ENCODE data around the gene NCBP3. TPM values are rescaled to one million over a fixed set of nuclear protein-coding genes. Genes with fewer than 3 reads are reported as not detected.

NCBP3 gene
- polyA plus RNA-seq, 3 donors from 2014 or later: 5.7 to 18.3 (median 11.5) TPM

DNA sequence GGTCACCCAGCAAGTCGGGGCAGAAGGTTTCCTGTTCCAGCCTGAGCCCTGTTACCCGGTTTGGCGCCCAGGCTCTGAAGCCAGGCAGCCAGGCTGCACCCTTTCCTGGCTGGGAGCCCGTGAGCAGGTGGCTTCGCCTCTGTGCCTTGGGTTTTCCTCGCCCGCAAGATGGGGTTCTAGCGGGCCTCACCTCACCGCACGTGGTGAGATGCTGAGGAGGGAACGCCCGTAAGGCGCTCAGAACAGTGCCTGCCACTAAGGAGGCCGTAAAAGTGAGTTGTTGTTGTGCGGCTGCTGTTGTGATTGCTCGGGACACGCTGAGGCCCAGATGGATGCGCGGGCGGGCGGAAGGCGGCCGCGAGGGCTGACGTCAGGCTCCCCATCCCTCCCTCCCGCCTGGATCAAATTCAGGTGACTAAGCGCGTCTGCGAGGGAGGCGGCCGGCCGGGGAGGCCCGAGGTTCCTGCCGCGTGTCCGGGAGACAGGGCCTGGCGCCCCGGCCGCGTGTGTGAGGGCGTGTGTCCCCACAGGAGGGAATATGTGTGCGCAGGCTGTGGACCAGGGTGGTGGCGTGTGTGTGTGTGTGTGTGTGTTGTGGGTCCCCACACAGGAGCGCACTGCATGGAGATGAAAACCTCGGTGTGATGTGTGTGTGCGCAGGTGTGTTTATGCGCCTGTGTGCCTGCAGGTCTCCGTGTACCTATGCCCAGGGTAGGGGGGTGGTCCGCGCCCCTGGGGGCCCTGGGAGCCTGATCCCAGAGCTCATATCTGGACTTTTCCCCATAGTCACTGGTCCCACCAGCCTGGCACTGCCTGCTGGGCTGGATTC, 42.5 kb upstream of the NCBP3 start:
- no peak for DNase-seq
- H3K4me1 Mint-ChIP-seq: peaks cover 21 to 29% of the 10 kb centered on the region in 2 donors
- H3K36me3 Mint-ChIP-seq: no peaks in the 10 kb centered on the region
- H3K4me3 Mint-ChIP-seq: no peak overlapping the region
- H3K9me3 Mint-ChIP-seq: no peaks in the 10 kb centered on the region
- H3K27me3 Mint-ChIP-seq (ENCODE audit: low read depth in 3 of 3): peaks cover 5 to 8% (median 6%) of the 10 kb centered on the region in 3 donors
- no peak overlapping the region for H3K27ac Mint-ChIP-seq

GRCh38 chr17:3887804-3888203, 41.8 kb upstream of the NCBP3 start:
- DNase-seq: no peak
- no peak overlapping the region for H3K4me3 Mint-ChIP-seq
- H3K4me1 Mint-ChIP-seq: peaks cover 17 to 26% of the 10 kb centered on the region in 2 donors
- no peaks in the 10 kb centered on the region for H3K9me3 Mint-ChIP-seq
- H3K27ac Mint-ChIP-seq: peak overlapping the region in 1 of 6 donors; percentile 37
- peaks cover 5 to 8% (median 6%) of the 10 kb centered on the region in 3 donors for H3K27me3 Mint-ChIP-seq (ENCODE audit: low read depth in 3 of 3)
- H3K36me3 Mint-ChIP-seq: no peaks in the 10 kb centered on the region

DNA sequence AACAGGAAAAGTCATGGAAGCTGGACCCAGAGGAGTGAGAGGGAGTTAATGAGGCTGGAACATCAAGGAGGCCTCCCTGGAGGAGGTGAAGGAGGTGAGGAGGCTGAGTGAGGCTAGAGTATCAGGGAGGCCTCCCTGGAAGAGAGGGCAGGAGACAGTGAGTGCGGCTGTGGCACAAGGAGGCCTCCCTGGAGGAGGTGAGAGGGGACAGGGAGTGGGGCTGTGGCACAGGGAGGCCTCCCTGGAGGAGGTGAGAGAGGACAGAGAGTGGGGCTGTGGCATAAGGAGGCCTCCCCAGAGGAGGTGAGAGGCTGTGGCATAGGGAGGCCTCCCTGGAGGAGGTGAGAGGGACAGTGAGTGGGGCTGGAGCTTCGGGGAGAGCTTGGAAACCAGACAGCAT, 41.3 kb upstream of the NCBP3 start:
- Mint-ChIP-seq H3K9me3 (no peaks in the 10 kb centered on the region), H3K4me1 (peaks cover 17 to 26% of the 10 kb centered on the region in 2 donors), H3K36me3 (no peaks in the 10 kb centered on the region), H3K27me3 (ENCODE audit: low read depth in 3 of 3) (peaks cover 5 to 8% (median 6%) of the 10 kb centered on the region in 3 donors), H3K4me3 (peak overlapping the region in 1 of 5 donors; percentile 25), H3K27ac (peak overlapping the region in 2 of 6 donors; percentile 37 to 40)
- no peak for DNase-seq

DNA sequence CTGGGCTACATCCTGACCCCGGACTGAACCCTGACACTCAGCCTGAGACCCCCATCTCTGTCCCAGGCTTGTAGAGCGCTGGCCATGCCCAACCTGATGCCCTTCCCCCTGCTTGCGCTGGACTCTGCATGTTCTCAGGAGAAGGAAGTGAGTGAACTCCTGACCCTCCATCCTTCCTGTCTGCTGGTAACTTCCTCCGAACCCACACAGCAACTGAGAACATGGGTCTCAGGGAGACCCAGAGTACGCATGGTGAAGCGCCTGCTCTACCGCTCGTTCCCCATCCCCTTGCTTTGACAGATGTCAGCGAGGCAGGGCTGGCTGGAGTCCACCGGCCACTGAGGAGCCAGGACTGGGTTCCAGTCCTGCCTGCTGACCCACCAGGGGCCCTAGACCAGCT, 40.7 kb upstream of the NCBP3 start:
- Mint-ChIP-seq H3K4me1 (peaks cover 16 to 22% of the 10 kb centered on the region in 2 donors), H3K9me3 (no peaks in the 10 kb centered on the region), H3K27me3 (ENCODE audit: low read depth in 3 of 3) (peaks cover 2 to 8% (median 2%) of the 10 kb centered on the region in 3 donors), H3K27ac (peak overlapping the region in 1 of 6 donors; percentile 66), H3K4me3 (peak overlapping the region in 2 of 5 donors; percentile 23 to 25), H3K36me3 (no peaks in the 10 kb centered on the region)
- DNase-seq: no peak

- peaks cover 0 to 6% (median 0%) of the 10 kb centered on the region in 3 donors for H3K27me3 Mint-ChIP-seq (ENCODE audit: low read depth in 3 of 3)
- no peak overlapping the region for H3K4me3 Mint-ChIP-seq
- no peak overlapping the region for H3K27ac Mint-ChIP-seq
- H3K9me3 Mint-ChIP-seq: no peaks in the 10 kb centered on the region
- H3K36me3 Mint-ChIP-seq: no peaks in the 10 kb centered on the region
- no peak for DNase-seq
- H3K4me1 Mint-ChIP-seq: peaks cover 8 to 15% of the 10 kb centered on the region in 2 donors
Measured at GRCh38 chr17:3885970-3886369, 39.9 kb upstream of the NCBP3 start.

DNA sequence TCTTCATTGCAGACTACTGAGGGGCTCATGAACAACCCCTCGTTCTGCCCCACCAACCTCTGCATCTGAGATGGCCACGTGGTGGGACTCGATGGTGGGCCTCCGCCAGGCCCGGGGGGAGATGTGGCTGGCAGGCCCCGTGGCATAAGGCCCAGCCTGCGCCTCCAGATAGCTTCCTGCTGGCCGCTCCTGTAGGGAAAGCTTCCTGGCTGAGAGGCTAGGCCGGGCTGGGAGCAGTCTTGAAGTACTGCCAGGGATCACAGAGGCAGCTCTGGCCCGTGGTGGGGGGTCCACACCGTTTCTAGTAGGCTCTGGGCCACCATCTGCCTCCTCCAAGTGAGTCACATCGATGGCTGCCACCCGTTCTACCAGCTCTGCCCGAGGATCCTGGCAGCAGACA, 39.2 kb upstream of the NCBP3 start:
- H3K36me3 Mint-ChIP-seq: no peaks in the 10 kb centered on the region
- H3K9me3 Mint-ChIP-seq: no peaks in the 10 kb centered on the region
- H3K27ac Mint-ChIP-seq: no peak overlapping the region
- H3K27me3 Mint-ChIP-seq (ENCODE audit: low read depth in 3 of 3): peaks cover 0 to 4% (median 0%) of the 10 kb centered on the region in 3 donors
- H3K4me3 Mint-ChIP-seq: no peak overlapping the region
- no peak for DNase-seq
- H3K4me1 Mint-ChIP-seq: peaks cover 7 to 15% of the 10 kb centered on the region in 2 donors

- no peak for DNase-seq
- H3K27me3 Mint-ChIP-seq (ENCODE audit: low read depth in 3 of 3): peaks cover 0 to 4% (median 1%) of the 10 kb centered on the region in 3 donors
- no peaks in the 10 kb centered on the region for H3K36me3 Mint-ChIP-seq
- no peak overlapping the region for H3K4me3 Mint-ChIP-seq
- no peaks in the 10 kb centered on the region for H3K9me3 Mint-ChIP-seq
- no peak overlapping the region for H3K27ac Mint-ChIP-seq
- H3K4me1 Mint-ChIP-seq: peaks cover 7 to 15% of the 10 kb centered on the region in 2 donors
Measured at GRCh38 chr17:3884188-3884587, 38.1 kb upstream of the NCBP3 start.

GRCh38 chr17:3882276-3882675, 36.2 kb upstream of the NCBP3 start:
- no peak for DNase-seq
- H3K4me1 Mint-ChIP-seq: peaks cover 7 to 14% of the 10 kb centered on the region in 2 donors
- H3K27me3 Mint-ChIP-seq (ENCODE audit: low read depth in 3 of 3): peaks cover 0 to 3% (median 2%) of the 10 kb centered on the region in 3 donors
- no peaks in the 10 kb centered on the region for H3K36me3 Mint-ChIP-seq
- H3K27ac Mint-ChIP-seq: no peak overlapping the region
- H3K9me3 Mint-ChIP-seq: no peaks in the 10 kb centered on the region
- H3K4me3 Mint-ChIP-seq: no peak overlapping the region

DNA sequence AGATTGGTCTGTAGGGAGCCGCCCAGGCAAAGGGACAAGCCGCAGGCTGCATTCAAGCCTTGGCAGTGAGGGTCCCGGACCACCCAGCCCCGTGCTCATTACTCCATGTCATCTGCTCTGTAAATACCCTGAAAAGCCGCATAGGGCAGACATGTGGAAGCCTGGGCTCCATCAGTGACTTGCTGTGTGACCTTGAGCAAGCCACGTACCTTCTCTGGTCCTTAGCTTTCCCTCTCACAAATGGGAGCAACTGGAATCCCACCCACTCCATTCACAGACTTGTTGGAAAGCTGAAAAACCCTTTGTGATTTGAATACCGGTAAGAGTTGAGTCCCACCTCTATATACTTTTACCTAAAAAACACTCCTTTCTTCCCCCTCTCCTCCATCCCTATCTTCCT, 34.9 kb upstream of the NCBP3 start:
- H3K27ac Mint-ChIP-seq: no peak overlapping the region
- H3K27me3 Mint-ChIP-seq (ENCODE audit: low read depth in 3 of 3): peaks cover 0 to 3% (median 0%) of the 10 kb centered on the region in 3 donors
- peaks cover 0 to under 1% of the 10 kb centered on the region in 2 donors for H3K4me1 Mint-ChIP-seq
- no peak for DNase-seq
- no peaks in the 10 kb centered on the region for H3K9me3 Mint-ChIP-seq
- no peak overlapping the region for H3K4me3 Mint-ChIP-seq
- no peaks in the 10 kb centered on the region for H3K36me3 Mint-ChIP-seq

GRCh38 chr17:3879591-3880417, 33.8 kb upstream of the NCBP3 start:
- H3K9me3 Mint-ChIP-seq: no peaks in the 10 kb centered on the region
- no peak overlapping the region for H3K27ac Mint-ChIP-seq
- no peaks in the 10 kb centered on the region for H3K36me3 Mint-ChIP-seq
- DNase-seq: no peak
- H3K4me3 Mint-ChIP-seq: no peak overlapping the region
- peaks cover 0 to 3% (median 0%) of the 10 kb centered on the region in 3 donors for H3K27me3 Mint-ChIP-seq (ENCODE audit: low read depth in 3 of 3)
- H3K4me1 Mint-ChIP-seq: no peaks in the 10 kb centered on the region

- no peaks in the 10 kb centered on the region for H3K9me3 Mint-ChIP-seq
- no peaks in the 10 kb centered on the region for H3K36me3 Mint-ChIP-seq
- no peak for DNase-seq
- peaks cover 0 to 3% (median 0%) of the 10 kb centered on the region in 3 donors for H3K27me3 Mint-ChIP-seq (ENCODE audit: low read depth in 3 of 3)
- H3K4me1 Mint-ChIP-seq: no peaks in the 10 kb centered on the region
- H3K27ac Mint-ChIP-seq: no peak overlapping the region
- no peak overlapping the region for H3K4me3 Mint-ChIP-seq
Measured at GRCh38 chr17:3879186-3879585, 33.1 kb upstream of the NCBP3 start.

DNA sequence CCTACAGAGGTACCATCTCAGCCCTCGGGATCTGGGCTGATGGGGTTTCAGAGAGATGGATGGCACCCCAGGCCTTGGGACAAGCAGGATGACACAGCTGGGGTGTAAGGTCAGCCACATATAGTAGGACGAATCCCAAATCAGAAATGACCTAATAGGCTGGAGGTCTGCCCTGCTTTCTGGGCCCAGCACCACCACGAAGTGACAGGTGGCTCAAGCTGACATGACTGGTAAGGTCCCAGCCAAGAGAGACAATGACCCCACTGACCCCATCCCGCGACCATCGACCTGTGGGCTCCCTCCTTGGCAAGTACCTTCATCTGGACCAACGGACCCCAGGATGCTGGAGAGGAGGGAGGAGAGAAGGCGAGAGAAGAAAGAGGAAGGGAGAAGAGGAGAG, 31.2 kb upstream of the NCBP3 start:
- no peaks in the 10 kb centered on the region for H3K9me3 Mint-ChIP-seq
- H3K4me1 Mint-ChIP-seq: no peaks in the 10 kb centered on the region
- no peak for DNase-seq
- peaks cover 0 to 3% (median 0%) of the 10 kb centered on the region in 3 donors for H3K27me3 Mint-ChIP-seq (ENCODE audit: low read depth in 3 of 3)
- H3K4me3 Mint-ChIP-seq: no peak overlapping the region
- no peak overlapping the region for H3K27ac Mint-ChIP-seq
- no peaks in the 10 kb centered on the region for H3K36me3 Mint-ChIP-seq

- Mint-ChIP-seq H3K9me3 (no peaks in the 10 kb centered on the region), H3K4me3 (no peak overlapping the region), H3K4me1 (peaks cover 7% of the 10 kb centered on the region in 2 donors), H3K27me3 (ENCODE audit: low read depth in 3 of 3) (peaks cover 2 to 6% (median 3%) of the 10 kb centered on the region in 3 donors), H3K27ac (no peak overlapping the region), H3K36me3 (no peaks in the 10 kb centered on the region)
- no peak for DNase-seq
Measured at GRCh38 chr17:3875317-3875716, 29.3 kb upstream of the NCBP3 start.

GRCh38 chr17:3873862-3874261, 27.8 kb upstream of the NCBP3 start:
- Mint-ChIP-seq H3K36me3 (no peaks in the 10 kb centered on the region), H3K9me3 (no peaks in the 10 kb centered on the region), H3K27ac (peak overlapping the region in 3 of 6 donors; percentile 9 to 13 (median 12)), H3K27me3 (ENCODE audit: low read depth in 3 of 3) (peaks cover 0 to 6% (median 2%) of the 10 kb centered on the region in 3 donors), H3K4me1 (peaks cover 7 to 13% of the 10 kb centered on the region in 2 donors), H3K4me3 (no peak overlapping the region)
- no peak for DNase-seq

All from immature natural killer cell (primary cell).